T47D (cell line): ENCODE measurements around the gene DAB1.

Source experiments
- DNase-seq, 2 experiments: peaks; one replicate each; pipeline versions ENCODE4 v3.0.0 to v3.0.0-alpha.2; 2011 to 2012; ENCODE audit warnings: low read depth in 1 of 2, low spot score in 1 of 2
- JUND ChIP-seq: IDR thresholded peaks from 2 replicates; pipeline ENCODE4 v1.6.1; 2012; ENCODE audit warnings: low read depth
- in situ Hi-C: cut with HindIII; loops from 2 replicates; pipeline ENCODE4 v1.10.0; 2016; ENCODE audit warnings: low sequenced_read_pairs, low pct_unique_long_range_greater_than_20kb

Gene DAB1

DNA sequence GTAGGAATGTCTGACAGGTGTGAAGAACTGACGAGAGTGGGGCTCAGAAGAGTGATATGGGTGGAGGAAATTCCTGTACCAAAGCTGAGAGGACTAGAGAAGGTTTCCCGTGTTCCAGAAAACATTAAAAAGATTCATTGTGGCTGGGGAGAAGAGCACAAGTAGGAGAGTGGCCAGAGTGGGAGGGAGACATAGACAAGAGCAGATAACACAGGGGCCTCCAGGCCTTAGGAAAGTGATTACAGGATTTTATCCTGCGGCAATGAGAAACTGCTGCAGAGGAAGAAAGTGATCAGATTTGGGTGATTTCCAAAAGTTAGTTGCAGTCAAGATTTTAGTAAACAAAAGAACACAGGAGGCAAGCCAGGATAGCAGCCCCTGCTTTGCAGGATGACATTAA is 465.9 kb downstream of the DAB1 start:
- no peak for TF ChIP-seq JUND
- DNase-seq: no peak
- in situ Hi-C loops: no loop called here

GRCh38 chr1:56954664-56955063 is 469.2 kb downstream of the DAB1 start:
- in situ Hi-C loops: no loop called here
- no peak for DNase-seq
- no peak for TF ChIP-seq JUND

- in situ Hi-C loops: no loop called here
- DNase-seq: no peak
- TF ChIP-seq JUND: no peak
Observed at GRCh38 chr1:56953386-56953785, 470.5 kb downstream of the DAB1 start.

GRCh38 chr1:56952501-56952900 is 471.4 kb downstream of the DAB1 start:
- in situ Hi-C loops: no loop called here
- TF ChIP-seq JUND: no peak
- no peak for DNase-seq

- no peak for TF ChIP-seq JUND
- DNase-seq: no peak
- in situ Hi-C loops: no loop called here
Observed at GRCh38 chr1:56948403-56949023, 475.3 kb downstream of the DAB1 start.
